Right cardiac atrium (tissue), 5 donors: ENCODE results near the gene POLR2C. TPM values are rescaled to one million over a fixed set of nuclear protein-coding genes. Genes with fewer than 3 reads are reported as not detected.

ENCODE experiments used
- ATAC-seq, 2 donors: fragments of 200-7000 bp; cut with Tn5 transposase; one replicate each; pipeline versions ENCODE4 v1.8.0 to v1.9.1; 2020; ENCODE audit warnings: moderate library complexity in 2 of 2, mild to moderate bottlenecking in 1 of 2
- DNase-seq, 3 donors: peaks; one replicate each; pipeline ENCODE4 v3.0.0-alpha.2; 2020
- H3K27ac ChIP-seq: one replicate; pipeline ENCODE4 v1.5.1; 2013; ENCODE audit warnings: mild to moderate bottlenecking, low read length, control low read depth, moderate library complexity
- H3K27me3 ChIP-seq: one replicate; pipeline ENCODE4 v1.6.1; 2013; ENCODE audit not compliant: control insufficient read depth, insufficient read depth
- H3K4me1 ChIP-seq: one replicate; pipeline ENCODE4 v1.6.1; 2013; ENCODE audit warnings: low read length; ENCODE audit not compliant: control insufficient read depth, insufficient read depth
- H3K4me3 ChIP-seq: one replicate; pipeline ENCODE4 v1.5.1; 2013; ENCODE audit warnings: low read length, control low read depth
- H3K9me3 ChIP-seq: one replicate; pipeline ENCODE4 v1.6.1; 2013; ENCODE audit warnings: low read length; ENCODE audit not compliant: control insufficient read depth
- WGBS: extraction: QIAGEN DNeasy Blood & Tissue Kit; methylation state at CpG from one replicate; pipeline ENCODE4 v1.1.7; 2013; 5-methylcytosine and 5-hydroxymethylcytosine counted together
- intact Hi-C, 4 donors: fragments of 100-400 bp; cut with DNase I; formaldehyde crosslinking; loops; one replicate each; pipeline versions ENCODE4 v1.11.0 to v1.14.0; 2022 to 2023
- polyA plus RNA-seq: library from polyadenylated mRNA; stranded (reverse); fragments of 200-250 nt; gene quantifications from one replicate; pipeline ENCODE4 v1.2.3, GENCODE V29; 2013
- total RNA-seq, 4 donors: library from RNA; stranded (reverse); fragmentation: NEBNext Ultra II Directional; extraction: Animal tissue kit (Norgen Biotek cat#: 25700); gene quantifications; one replicate each; pipeline ENCODE4 v1.2.1, GENCODE V29; 2021
- donor health status: healthy with polysubstance abuse.
- donor health status: DM: no; HTN: yes; CAD: no.
- donor health status: DM: no; HTN: no; CAD: no.
- donor health status: DM: no; HTN: yes; CAD: no; lungs with severe emphysema.
- donor health status: DM: yes; HTN: yes; CAD: no.

The POLR2C gene
- total and polyA plus RNA-seq, 5 donors: 36.8 to 47.7 (median 41.7) TPM

DNA sequence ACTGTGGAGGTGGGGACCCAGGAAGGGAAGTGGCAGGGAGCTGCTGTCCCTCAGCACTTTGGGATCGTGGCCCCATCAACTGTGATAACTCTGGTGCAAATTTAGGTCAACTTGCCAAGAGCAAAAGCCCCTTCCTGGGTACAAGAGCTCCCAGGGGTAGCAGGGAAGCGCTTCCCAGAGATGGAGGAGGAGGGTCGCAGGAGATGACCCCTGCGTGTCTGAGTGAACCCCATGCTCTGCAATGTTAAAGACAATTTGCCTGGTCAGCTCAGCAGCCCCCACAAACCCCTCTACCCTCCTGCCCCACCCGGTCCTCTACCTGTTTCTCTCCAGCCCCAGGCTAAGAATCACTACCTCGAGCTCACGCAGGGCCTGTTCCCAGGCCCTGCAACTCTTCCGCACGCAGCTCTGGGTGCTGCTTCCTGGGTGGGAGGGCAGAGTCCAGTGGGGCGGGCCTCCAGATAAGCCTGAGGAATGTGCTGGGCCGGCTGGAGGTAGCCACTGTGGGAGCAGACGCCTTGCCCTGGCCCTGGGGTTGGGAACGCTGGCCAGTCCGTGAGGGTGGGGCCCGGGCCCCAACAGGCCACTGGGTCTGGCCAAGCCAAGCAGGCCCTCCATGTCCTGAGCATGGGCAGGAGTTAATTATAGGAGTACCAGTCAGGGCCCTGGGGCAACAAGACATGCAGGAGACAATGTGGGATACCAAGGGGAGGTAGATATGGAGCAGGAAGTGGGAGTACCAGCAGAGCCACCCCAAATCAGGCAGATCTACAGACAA lies 17.7 kb downstream of the POLR2C start:
- ATAC-seq (peak; percentile 69 to 84), DNase-seq (peak; percentile 81 to 92 (median 91))
- no peak overlapping the region for H3K27ac ChIP-seq
- peak overlapping the region; percentile 36 for H3K4me3 ChIP-seq
- 26% methylated on average over 15 of the region's 15 CpGs for WGBS
- H3K27me3 ChIP-seq: no peaks in the 10 kb centered on the region
- intact Hi-C loops: loop anchor here in 1 of 4 donors (5.0 kb wide), 1 partner anchor 37 kb away; no protein-coding TSS in a partner anchor
- no peaks in the 10 kb centered on the region for H3K9me3 ChIP-seq
- H3K4me1 ChIP-seq: peaks cover 22% of the 10 kb centered on the region

- H3K9me3 ChIP-seq: no peaks in the 10 kb centered on the region
- H3K4me1 ChIP-seq: peaks cover 22% of the 10 kb centered on the region
- no peak overlapping the region for H3K27ac ChIP-seq
- DNase-seq (peak in 1 of 3 donors; percentile 59), ATAC-seq (no peak)
- no peaks in the 10 kb centered on the region for H3K27me3 ChIP-seq
- intact Hi-C loops: loop anchor here in 1 of 4 donors (5.0 kb wide), 1 partner anchor 37 kb away; no protein-coding TSS in a partner anchor
- 65% methylated on average over 6 of the region's 6 CpGs for WGBS
- no peak overlapping the region for H3K4me3 ChIP-seq
Measured at GRCh38 chr16:57480754-57481230, 18.3 kb downstream of the POLR2C start.

GRCh38 chr16:57481421-57481820 lies 18.9 kb downstream of the POLR2C start:
- H3K4me1 ChIP-seq: peaks cover 17% of the 10 kb centered on the region
- H3K27me3 ChIP-seq: no peaks in the 10 kb centered on the region
- no peak overlapping the region for H3K27ac ChIP-seq
- DNase-seq (peak in 1 of 3 donors; percentile 25), ATAC-seq (no peak)
- intact Hi-C loops: loop anchor here in 1 of 4 donors (5.0 kb wide), 1 partner anchor 36 kb away; no protein-coding TSS in a partner anchor
- H3K4me3 ChIP-seq: no peak overlapping the region
- no peaks in the 10 kb centered on the region for H3K9me3 ChIP-seq
- WGBS: 92% methylated on average over 4 of the region's 4 CpGs

- no peaks in the 10 kb centered on the region for H3K9me3 ChIP-seq
- ATAC-seq (no peak), DNase-seq (peak in 1 of 3 donors; percentile 60)
- 73% methylated on average over 14 of the region's 14 CpGs for WGBS
- intact Hi-C loops: loop anchor here in 1 of 4 donors (5.0 kb wide), 1 partner anchor 34 kb away; no protein-coding TSS in a partner anchor
- H3K27ac ChIP-seq: no peak overlapping the region
- peaks cover 16% of the 10 kb centered on the region for H3K4me1 ChIP-seq
- no peak overlapping the region for H3K4me3 ChIP-seq
- no peaks in the 10 kb centered on the region for H3K27me3 ChIP-seq
Measured at GRCh38 chr16:57482845-57483545, 20.5 kb downstream of the POLR2C start.

DNA sequence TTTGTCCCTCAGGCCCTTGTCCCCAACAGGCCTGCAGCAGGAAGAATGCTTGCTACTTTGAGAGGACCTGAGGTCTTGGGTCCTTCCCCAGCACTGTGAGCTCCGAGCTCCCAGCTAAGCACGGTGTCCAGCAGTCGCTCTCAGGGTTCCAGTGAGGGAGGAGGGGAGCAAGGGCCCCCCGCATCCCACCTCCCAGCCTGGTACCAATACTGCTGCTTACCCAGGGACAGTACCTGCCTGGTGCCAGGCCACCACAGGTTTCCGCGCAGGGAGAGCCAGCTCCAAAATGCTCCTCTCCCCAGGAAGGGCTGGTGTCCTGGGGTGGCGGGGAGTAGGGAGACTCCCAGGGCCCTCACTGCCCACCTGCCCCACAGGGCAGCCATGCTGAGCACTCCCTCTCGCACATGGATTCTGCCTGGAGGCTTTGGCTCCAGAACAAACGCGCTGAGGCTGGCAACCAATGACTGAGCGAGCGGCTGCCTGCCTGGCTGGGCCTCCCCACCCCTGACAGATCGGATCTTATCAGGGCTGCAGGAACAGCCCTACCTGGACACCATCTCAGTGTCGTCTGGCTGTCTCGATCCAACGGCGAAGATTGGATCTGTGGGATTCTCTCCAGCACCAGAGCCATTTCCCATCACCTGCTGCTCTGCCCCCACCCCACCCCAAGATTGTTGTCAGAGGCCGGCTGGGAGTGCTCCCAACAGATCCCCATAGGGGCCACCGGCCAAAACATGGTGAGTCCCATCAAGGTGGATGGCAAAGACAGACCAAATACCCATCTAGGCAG lies 21.4 kb downstream of the POLR2C start:
- intact Hi-C loops: loop anchor here in 1 of 4 donors (5.0 kb wide), 1 partner anchor 33 kb away; no protein-coding TSS in a partner anchor
- ATAC-seq (no peak), DNase-seq (peak in 1 of 3 donors; percentile 51)
- H3K27ac ChIP-seq: no peak overlapping the region
- WGBS: 67% methylated on average over 19 of the region's 19 CpGs
- no peaks in the 10 kb centered on the region for H3K9me3 ChIP-seq
- no peaks in the 10 kb centered on the region for H3K27me3 ChIP-seq
- H3K4me3 ChIP-seq: no peak overlapping the region
- peaks cover 7% of the 10 kb centered on the region for H3K4me1 ChIP-seq

GRCh38 chr16:57484515-57485005 lies 22.1 kb downstream of the POLR2C start:
- intact Hi-C loops: loop anchor here in 1 of 4 donors (5.0 kb wide), 1 partner anchor 33 kb away; no protein-coding TSS in a partner anchor
- H3K4me3 ChIP-seq: no peak overlapping the region
- H3K4me1 ChIP-seq: peaks cover 5% of the 10 kb centered on the region
- no peaks in the 10 kb centered on the region for H3K27me3 ChIP-seq
- H3K27ac ChIP-seq: no peak overlapping the region
- peak in 1 of 3 donors; percentile 28 for DNase-seq
- WGBS: 81% methylated on average over 8 of the region's 8 CpGs
- H3K9me3 ChIP-seq: no peaks in the 10 kb centered on the region
- no peak for ATAC-seq

- H3K27me3 ChIP-seq: no peaks in the 10 kb centered on the region
- H3K4me3 ChIP-seq: peak overlapping the region; percentile 90
- H3K4me1 ChIP-seq: peaks cover 2% of the 10 kb centered on the region
- DNase-seq: peak in 2 of 3 donors; percentile 62 to 69
- intact Hi-C loops: no loop called here
- WGBS: 67% methylated on average over 14 of the region's 14 CpGs
- peak; percentile 5 to 17 for ATAC-seq
- peak overlapping the region; percentile 62 for H3K27ac ChIP-seq
- H3K9me3 ChIP-seq: no peaks in the 10 kb centered on the region
Measured at GRCh38 chr16:57485091-57485915, 22.8 kb downstream of the POLR2C start.

DNA sequence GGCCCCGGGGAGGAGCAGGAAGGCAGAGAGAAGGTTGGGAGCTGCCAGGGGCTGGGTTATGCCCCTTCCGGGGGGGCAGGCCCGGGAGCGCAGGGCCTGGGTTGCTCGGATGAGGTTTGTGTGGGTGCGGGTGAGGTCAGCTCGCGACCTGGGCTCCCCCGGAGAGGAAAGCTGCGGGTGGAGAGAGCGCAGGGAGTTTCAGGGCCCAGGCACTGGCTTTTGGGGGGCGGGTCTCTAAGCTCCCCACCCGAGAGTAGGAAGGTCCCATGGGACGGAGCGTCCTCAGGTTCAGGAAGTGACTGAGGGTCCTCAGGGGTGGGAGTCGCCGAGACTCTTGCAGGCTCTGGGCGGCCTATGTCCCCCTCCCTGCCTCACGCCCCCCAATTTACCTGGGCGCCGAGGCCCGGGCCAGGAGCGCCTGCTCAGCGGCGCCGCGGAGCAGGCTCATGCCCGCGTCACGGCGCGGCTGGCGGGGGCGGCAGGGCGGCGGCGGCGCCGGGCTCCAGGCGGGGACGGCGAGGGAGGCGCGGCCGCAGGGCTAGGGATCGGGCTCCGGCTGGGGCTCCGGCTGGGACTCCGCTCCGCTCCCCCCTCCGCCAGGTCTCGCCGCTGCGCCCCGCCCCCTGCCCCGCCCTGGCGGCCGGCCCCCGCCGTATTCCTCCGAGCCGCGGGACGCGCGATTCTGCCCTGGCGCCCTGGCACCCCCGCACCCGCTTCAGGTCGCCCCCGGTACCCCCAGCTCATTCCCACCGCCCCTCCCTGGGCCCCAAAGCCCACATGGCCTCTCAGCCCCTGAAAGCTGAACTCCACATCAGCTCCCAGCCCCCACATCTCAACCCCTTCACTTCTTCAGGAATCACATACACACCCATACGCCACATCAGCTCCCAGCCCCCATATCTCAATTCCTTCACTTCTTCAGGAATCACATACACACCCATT lies 23.7 kb downstream of the POLR2C start, which contains the start of gene DOK4:
TSS of gene DOK4 (minus strand) at position 578 of the 942 bp plus-strand sequence. CDS start 6,986 bp downstream, outside the sequence.
- H3K4me1 ChIP-seq: peaks cover 2% of the 10 kb centered on the region
- under 1% methylated on average over 73 of the region's 73 CpGs for WGBS
- DNase-seq: peak; percentile 86 to 95 (median 95)
- no peaks in the 10 kb centered on the region for H3K27me3 ChIP-seq
- intact Hi-C loops: no loop called here
- peak; percentile 95 to 96 for ATAC-seq
- H3K9me3 ChIP-seq: no peaks in the 10 kb centered on the region
- peak within 1 kb of the TSS; percentile 90 for H3K4me3 ChIP-seq
- H3K27ac ChIP-seq: peak within 1 kb of the TSS; percentile 62
